Measurements from ENCODE around the gene NXPH3.

Gene NXPH3

DNA sequence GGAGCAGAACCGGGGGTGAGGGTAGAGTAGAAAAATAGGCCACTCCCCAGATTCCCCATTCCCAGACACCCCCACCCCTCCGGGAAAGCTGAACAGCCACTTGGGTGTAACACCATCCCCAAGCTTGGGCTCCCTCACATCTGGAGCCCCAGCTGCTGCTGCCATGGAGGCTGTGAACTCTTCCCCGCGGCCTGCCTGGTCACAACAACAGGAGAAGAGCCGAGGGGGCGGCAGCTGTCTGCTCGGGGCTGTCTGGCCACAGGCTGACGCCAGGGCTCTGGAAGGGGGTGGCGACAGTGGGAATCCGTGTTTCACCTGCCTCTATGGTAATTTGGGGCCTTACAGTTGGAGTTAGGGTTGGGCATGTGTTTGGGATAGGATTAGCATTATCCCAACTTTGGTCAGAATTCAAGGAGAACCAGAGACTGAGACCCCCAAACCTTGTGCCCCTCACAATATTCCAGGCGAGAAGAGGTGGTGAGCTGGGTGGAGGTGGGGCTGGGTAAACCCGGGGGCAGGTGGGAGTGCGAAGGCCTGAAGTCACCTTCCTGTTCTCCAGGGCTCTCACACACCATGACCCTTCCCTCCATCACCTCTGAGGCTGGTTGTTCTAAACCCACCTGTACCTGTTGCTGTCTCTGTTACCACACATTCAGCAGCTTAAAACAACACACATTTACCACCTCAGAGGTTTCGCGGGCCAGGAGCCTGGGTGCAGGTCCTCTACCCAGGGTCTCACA is 29.7 kb upstream of the NXPH3 start:
- Histone ChIP-seq H3K79me2 (ENCODE audit: insufficient read depth, low read length) (no peaks in the 10 kb centered on the region), H3K36me3 (ENCODE audit: insufficient read depth, low read length) (no peaks in the 10 kb centered on the region; the same call in 1 of the 2 replicates), H3K4me2 (ENCODE audit: low read length) (no peak overlapping the region), H3K9ac (ENCODE audit: low read length) (no peak overlapping the region), H3K9me2 (ENCODE audit: low read depth, low read length) (no peaks in the 10 kb centered on the region), H3K27me3 (ENCODE audit: insufficient read depth, low read length) (peaks cover 9% of the 10 kb centered on the region; the same call in 1 of the 2 replicates), H3K4me1 (ENCODE audit: insufficient read depth, low read length, severe bottlenecking) (no peaks in the 10 kb centered on the region), H4K20me1 (ENCODE audit: insufficient read depth, low read length) (no peaks in the 10 kb centered on the region), H3K9me3 (ENCODE audit: low read length) (no peaks in the 10 kb centered on the region), H2AFZ (ENCODE audit: low read length) (no peak overlapping the region), H3K4me3 (ENCODE audit: low read depth, low read length, poor library complexity, severe bottlenecking) (no peak overlapping the region), H3K27ac (ENCODE audit: low read depth, low read length, poor library complexity, severe bottlenecking) (no peak overlapping the region), H3F3A (ENCODE audit: insufficient read depth, low read length) (no peaks in the 10 kb centered on the region)
- TF ChIP-seq EZH2 (IDR thresholded peaks at IDR 0.05; ENCODE audit: borderline replicate concordance, low read length), result no peak
- TF ChIP-seq, protein P1, sequence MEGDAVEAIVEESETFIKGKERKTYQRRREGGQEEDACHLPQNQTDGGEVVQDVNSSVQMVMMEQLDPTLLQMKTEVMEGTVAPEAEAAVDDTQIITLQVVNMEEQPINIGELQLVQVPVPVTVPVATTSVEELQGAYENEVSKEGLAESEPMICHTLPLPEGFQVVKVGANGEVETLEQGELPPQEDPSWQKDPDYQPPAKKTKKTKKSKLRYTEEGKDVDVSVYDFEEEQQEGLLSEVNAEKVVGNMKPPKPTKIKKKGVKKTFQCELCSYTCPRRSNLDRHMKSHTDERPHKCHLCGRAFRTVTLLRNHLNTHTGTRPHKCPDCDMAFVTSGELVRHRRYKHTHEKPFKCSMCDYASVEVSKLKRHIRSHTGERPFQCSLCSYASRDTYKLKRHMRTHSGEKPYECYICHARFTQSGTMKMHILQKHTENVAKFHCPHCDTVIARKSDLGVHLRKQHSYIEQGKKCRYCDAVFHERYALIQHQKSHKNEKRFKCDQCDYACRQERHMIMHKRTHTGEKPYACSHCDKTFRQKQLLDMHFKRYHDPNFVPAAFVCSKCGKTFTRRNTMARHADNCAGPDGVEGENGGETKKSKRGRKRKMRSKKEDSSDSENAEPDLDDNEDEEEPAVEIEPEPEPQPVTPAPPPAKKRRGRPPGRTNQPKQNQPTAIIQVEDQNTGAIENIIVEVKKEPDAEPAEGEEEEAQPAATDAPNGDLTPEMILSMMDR (IDR thresholded peaks at IDR 0.05; ENCODE audit: low read length), result no peak

DNA sequence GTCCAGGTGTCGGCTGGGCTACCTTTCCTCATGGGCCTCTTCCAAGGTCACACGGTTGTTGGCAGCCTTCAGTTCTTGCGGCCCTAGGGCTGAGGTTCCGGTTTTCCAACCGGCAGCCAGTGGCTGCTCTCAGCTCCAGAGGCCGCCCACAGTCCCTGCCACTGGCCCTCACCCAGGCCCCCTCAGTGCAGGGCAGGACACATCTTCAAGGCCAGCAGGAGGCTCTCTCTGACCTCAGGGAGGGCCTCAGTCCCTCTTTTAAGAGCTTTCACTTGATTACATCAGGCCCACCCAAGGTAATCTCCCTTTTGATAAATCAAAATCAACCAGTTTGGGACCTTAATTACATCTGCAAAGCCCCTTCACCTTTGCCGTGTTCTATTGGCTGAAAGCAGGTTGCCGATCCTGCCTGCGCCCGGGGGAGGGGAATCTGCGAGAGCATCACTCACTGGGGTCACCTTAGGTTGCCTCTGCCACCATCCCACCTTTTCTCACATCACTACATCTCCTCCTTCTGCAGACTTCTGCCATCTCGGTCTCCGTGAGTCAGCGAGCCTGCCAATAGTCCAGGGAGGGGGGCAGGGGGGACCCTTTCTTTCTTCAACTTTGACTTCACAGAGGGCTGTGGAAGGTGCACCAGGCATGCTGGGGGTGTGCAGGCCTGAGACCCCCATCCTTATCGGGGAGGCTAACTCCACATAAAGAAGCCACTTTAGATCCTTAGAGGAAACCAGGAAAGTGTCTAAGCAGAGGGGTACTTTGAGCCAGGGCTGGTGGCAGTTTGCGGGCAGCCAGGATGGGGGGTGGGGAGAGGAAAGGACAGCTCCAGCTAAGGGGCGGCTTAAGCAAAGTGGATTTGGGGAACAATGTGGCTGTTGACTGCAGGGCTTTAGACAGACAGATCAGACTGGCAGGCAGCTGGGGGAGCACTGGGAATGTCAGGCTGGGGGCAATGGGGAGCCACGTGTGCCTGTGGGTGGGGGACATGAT is 28.8 kb upstream of the NXPH3 start:
- no peaks in the 10 kb centered on the region for H3K79me2 ChIP-seq (ENCODE audit: insufficient read depth, low read length)
- no peaks in the 10 kb centered on the region for H3K9me2 ChIP-seq (ENCODE audit: low read depth, low read length)
- no peak overlapping the region for H3K4me2 ChIP-seq (ENCODE audit: low read length)
- H3K4me3 ChIP-seq (ENCODE audit: low read depth, low read length, poor library complexity, severe bottlenecking), result no peak overlapping the region
- H3K36me3 ChIP-seq (ENCODE audit: insufficient read depth, low read length), result no peaks in the 10 kb centered on the region; the same call in 1 of the 2 replicates
- TF ChIP-seq EZH2 (IDR thresholded peaks at IDR 0.05; ENCODE audit: borderline replicate concordance, low read length), result no peak
- TF ChIP-seq, protein P1 (IDR thresholded peaks at IDR 0.05; ENCODE audit: low read length), result no peak
- H3K9me3 ChIP-seq (ENCODE audit: low read length), result no peaks in the 10 kb centered on the region
- H3F3A ChIP-seq (ENCODE audit: insufficient read depth, low read length), result no peaks in the 10 kb centered on the region
- no peak overlapping the region for H2AFZ ChIP-seq (ENCODE audit: low read length)
- no peaks in the 10 kb centered on the region for H4K20me1 ChIP-seq (ENCODE audit: insufficient read depth, low read length)
- no peaks in the 10 kb centered on the region for H3K4me1 ChIP-seq (ENCODE audit: insufficient read depth, low read length, severe bottlenecking)
- H3K27me3 ChIP-seq (ENCODE audit: insufficient read depth, low read length), result peaks cover 9% of the 10 kb centered on the region; the same call in 1 of the 2 replicates
- no peak overlapping the region for H3K9ac ChIP-seq (ENCODE audit: low read length)
- H3K27ac ChIP-seq (ENCODE audit: low read depth, low read length, poor library complexity, severe bottlenecking), result no peak overlapping the region

DNA sequence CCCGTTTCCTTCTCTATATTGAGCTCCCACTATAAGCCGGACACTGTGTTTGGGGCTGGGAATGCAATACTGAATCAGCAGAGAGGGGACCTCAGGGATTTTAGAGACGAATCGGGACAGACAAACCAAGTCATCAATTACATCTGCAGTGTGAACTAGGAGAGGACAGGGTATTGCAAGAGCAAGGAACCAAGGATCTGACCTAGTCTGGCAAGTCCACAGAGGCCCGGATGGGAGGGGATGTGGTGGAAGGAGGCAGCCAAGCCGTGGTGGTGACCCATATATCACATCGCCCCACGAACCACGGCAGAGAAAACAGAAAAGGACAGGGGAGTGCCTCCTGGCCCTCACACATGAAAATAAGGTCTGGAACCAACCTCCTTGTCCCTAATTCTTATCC is 28.1 kb upstream of the NXPH3 start:
- H3K27me3 ChIP-seq (ENCODE audit: insufficient read depth, low read length), result peaks cover 9% of the 10 kb centered on the region; the same call in 1 of the 2 replicates
- H3K9ac ChIP-seq (ENCODE audit: low read length), result no peak overlapping the region
- no peaks in the 10 kb centered on the region for H3K4me1 ChIP-seq (ENCODE audit: insufficient read depth, low read length, severe bottlenecking)
- H3K79me2 ChIP-seq (ENCODE audit: insufficient read depth, low read length), result no peaks in the 10 kb centered on the region
- TF ChIP-seq, protein P1 (IDR thresholded peaks at IDR 0.05; ENCODE audit: low read length), result no peak
- TF ChIP-seq EZH2 (IDR thresholded peaks at IDR 0.05; ENCODE audit: borderline replicate concordance, low read length), result no peak
- no peaks in the 10 kb centered on the region for H3F3A ChIP-seq (ENCODE audit: insufficient read depth, low read length)
- no peak overlapping the region for H3K4me3 ChIP-seq (ENCODE audit: low read depth, low read length, poor library complexity, severe bottlenecking)
- H2AFZ ChIP-seq (ENCODE audit: low read length), result no peak overlapping the region
- H4K20me1 ChIP-seq (ENCODE audit: insufficient read depth, low read length), result no peaks in the 10 kb centered on the region
- H3K4me2 ChIP-seq (ENCODE audit: low read length), result no peak overlapping the region
- no peaks in the 10 kb centered on the region for H3K9me3 ChIP-seq (ENCODE audit: low read length)
- H3K9me2 ChIP-seq (ENCODE audit: low read depth, low read length), result no peaks in the 10 kb centered on the region
- no peaks in the 10 kb centered on the region; the same call in 1 of the 2 replicates for H3K36me3 ChIP-seq (ENCODE audit: insufficient read depth, low read length)
- no peak overlapping the region for H3K27ac ChIP-seq (ENCODE audit: low read depth, low read length, poor library complexity, severe bottlenecking)

All from OCI-LY1 (cell line).